HepG2 (cell line): ENCODE data around the gene CHN2. TPM values are rescaled to one million over a fixed set of nuclear protein-coding genes. Genes with fewer than 3 reads are reported as not detected.

Source experiments
- ATAC-seq: fragments of 200-7000 bp; cut with Tn5 transposase; 3 replicates; pipeline ENCODE4 v1.9.1; 2020; ENCODE audit warnings: mild to moderate bottlenecking, moderate library complexity
- BruUV-seq: library from RNA; stranded (reverse); fragments of 400-500 nt; replicated peaks from 2 replicates; lab custom pipeline; 2021; lab: Mats Ljungman, UMichigan
- CTCF ChIA-PET: fragments of 300-600 bp; formaldehyde crosslinking; extraction: SDS; loops from one replicate; lab custom pipeline; 2021; ENCODE audit warnings: low total read pairs, inconsistent platforms, low intra/inter-chr PET ratio; lab: Yijun Ruan, JAX
- POLR2A ChIA-PET: fragments of 350-600 bp; sonication (Branson Sonifier 250); formaldehyde crosslinking; loops from one replicate; lab custom pipeline; 2020; ENCODE audit warnings: antibody characterized with exemption, inconsistent platforms; lab: Yijun Ruan, JAX
- DNase-seq: peaks from one replicate; pipeline ENCODE4 v3.0.0-alpha.2; 2015; ENCODE audit warnings: low spot score
- FAIRE-seq: peaks from 3 replicates; lab custom pipeline; 2011; peaks lifted over from hg19 to GRCh38; lab: Jason Lieb, UNC
- H2AFZ ChIP-seq: one replicate; pipeline ENCODE4 v1.6.1; 2011; ENCODE audit warnings: low read length, inconsistent platforms
- H3K27ac ChIP-seq: fragments of 300-600 bp; 3 replicates; pipeline ENCODE4 v1.8.0; 2011; ENCODE audit warnings: mixed run types, mild to moderate bottlenecking, mixed read lengths, low read length, inconsistent platforms; ENCODE audit not compliant: insufficient read depth; ENCODE audit errors: extremely low read length
- H3K27me3 ChIP-seq, 2 experiments: fragments of 200-600 bp in 1 of 2; 2 replicates in 1 of 2; 3 replicates in 1 of 2; pipeline versions ENCODE4 v1.6.0 to v1.8.0; 2011; ENCODE audit warnings: low read length in 2 of 2, mild to moderate bottlenecking in 2 of 2, moderate library complexity in 2 of 2, inconsistent platforms in 1 of 2; ENCODE audit not compliant: insufficient read depth in 2 of 2, control insufficient read depth in 1 of 2
- H3K36me3 ChIP-seq, 2 experiments: fragments of 200-600 bp in 1 of 2; replicated peaks in 1 of 2; 2 replicates in 1 of 2; 3 replicates in 1 of 2; pipeline versions ENCODE4 v1.5.1 to v1.8.0; 2011; ENCODE audit warnings: low read length in 2 of 2, inconsistent platforms in 1 of 2; ENCODE audit not compliant: insufficient read depth in 2 of 2, control insufficient read depth in 1 of 2
- H3K4me1 ChIP-seq: 2 replicates; pipeline ENCODE4 v1.5.1; 2012; ENCODE audit warnings: low read length, inconsistent platforms; ENCODE audit not compliant: insufficient read depth
- H3K4me2 ChIP-seq: 2 replicates; pipeline ENCODE4 v1.6.0; 2011; ENCODE audit warnings: low read depth, low read length, inconsistent platforms
- H3K4me3 ChIP-seq, 3 experiments: fragments of 200-600 bp in 1 of 3; sonication (generic), shearing (Covaris generic) in 1 of 3; replicated peaks in 1 of 3; 2 replicates each; pipeline ENCODE4 v1.5.1; 2011 to 2016; ENCODE audit warnings: low read length in 3 of 3, inconsistent platforms in 2 of 3, low read depth in 2 of 3, mild to moderate bottlenecking in 2 of 3, control low read depth in 1 of 3, mixed read lengths in 1 of 3; ENCODE audit not compliant: insufficient read depth in 1 of 3
- H3K79me2 ChIP-seq: one replicate; pipeline ENCODE4 v1.6.1; 2011; ENCODE audit warnings: low read length, inconsistent platforms; ENCODE audit not compliant: insufficient read depth
- H3K9ac ChIP-seq: 2 replicates; pipeline ENCODE4 v1.6.0; 2011; ENCODE audit warnings: mild to moderate bottlenecking, low read depth, low read length, inconsistent platforms; ENCODE audit not compliant: insufficient read depth
- H3K9me3 ChIP-seq: 2 replicates; pipeline ENCODE4 v1.5.1; 2012; ENCODE audit warnings: mild to moderate bottlenecking, low read length
- H4K20me1 ChIP-seq: 2 replicates; pipeline ENCODE4 v1.6.0; 2011; ENCODE audit warnings: inconsistent platforms, mild to moderate bottlenecking, low read length, moderate library complexity; ENCODE audit not compliant: insufficient read depth
- CEBPG ChIP-seq: IDR thresholded peaks from 2 replicates; pipeline ENCODE4 v1.6.1; 2016
- FOXC1 ChIP-seq: sonication (generic); formaldehyde crosslinking; IDR thresholded peaks from 2 replicates; pipeline ENCODE4 v1.8.0; 2022; ENCODE audit warnings: mild to moderate bottlenecking, missing genetic modification reagents, borderline replicate concordance
- MBD4 ChIP-seq: IDR thresholded peaks from 2 replicates; pipeline ENCODE4 v1.6.1; 2012; ENCODE audit warnings: low read length, inconsistent platforms, borderline replicate concordance
- POGZ ChIP-seq: sonication (generic); formaldehyde crosslinking; IDR thresholded peaks from 2 replicates; pipeline ENCODE4 v1.4.0; 2020; ENCODE audit warnings: mild to moderate bottlenecking, missing genetic modification reagents
- SALL1 ChIP-seq: sonication (generic); formaldehyde crosslinking; IDR thresholded peaks from 2 replicates; pipeline ENCODE4 v1.8.0; 2022; ENCODE audit warnings: mild to moderate bottlenecking, missing genetic modification reagents
- SP4 ChIP-seq: sonication (generic); formaldehyde crosslinking; IDR thresholded peaks from 2 replicates; pipeline ENCODE4 v1.8.1; 2023; ENCODE audit warnings: mild to moderate bottlenecking, missing genetic modification reagents
- TGIF2 ChIP-seq: IDR thresholded peaks from 2 replicates; pipeline ENCODE4 v1.6.1; 2016; ENCODE audit warnings: control low read depth, missing compliant biosample characterization
- ZBTB38 ChIP-seq: sonication (generic); formaldehyde crosslinking; IDR thresholded peaks from 2 replicates; pipeline ENCODE4 v1.5.1; 2020; ENCODE audit warnings: mild to moderate bottlenecking, missing genetic modification reagents
- ZNF382 ChIP-seq: sonication (generic); formaldehyde crosslinking; IDR thresholded peaks from 2 replicates; pipeline ENCODE4 v1.5.0; 2020; ENCODE audit warnings: missing genetic modification reagents, mild to moderate bottlenecking, borderline replicate concordance
- WGBS: methylation state at CpG from one replicate; pipeline ENCODE4 v1.1.6; 2017; ENCODE audit warnings: low lambda C conversion rate; 5-methylcytosine and 5-hydroxymethylcytosine counted together
- in situ Hi-C: cut with HindIII; loops from 2 replicates; pipeline ENCODE4 v1.10.0; 2017; ENCODE audit warnings: low pct_unique_long_range_greater_than_20kb; ENCODE audit not compliant: extremely low pct_ligation_motif_present
- intact Hi-C: fragments of 100-400 bp; cut with micrococcal nuclease; formaldehyde crosslinking; loops from one replicate; pipeline ENCODE4 v1.10.0; 2022; ENCODE audit not compliant: unreplicated experiment
- polyA plus RNA-seq, 8 experiments: library from polyadenylated mRNA; depleted of rRNA in 3 of 8; stranded (reverse) in 7 of 8; unstranded in 1 of 8; fragments of >200 nt; fragmentation: Illumina TruSeq in 4 of 8; extraction: Trizol in 4 of 8; gene quantifications; 2 replicates each; pipeline versions ENCODE4 v1.2.1 to v1.2.3, GENCODE V29; 2011 to 2016; ENCODE audit warnings: low read depth in 4 of 8, missing spikeins in 1 of 8, mixed read lengths in 1 of 8; ENCODE audit not compliant: insufficient read depth in 1 of 8
- total RNA-seq, 5 experiments: library from RNA; depleted of rRNA; stranded (reverse); fragments of >200 nt; fragmentation: Illumina TruSeq; extraction: Trizol; gene quantifications; 2 replicates each; pipeline ENCODE4 v1.2.3, GENCODE V29; 2016; ENCODE audit warnings: low read depth in 1 of 5
- TF ChIP-seq, protein P1 (sequence below): sonication (generic); formaldehyde crosslinking; IDR thresholded peaks from 2 replicates; pipeline ENCODE4 v1.5.1; 2020; ENCODE audit warnings: missing genetic modification reagents, mild to moderate bottlenecking, borderline replicate concordance
- TF ChIP-seq, protein P2 (sequence below): sonication (generic); formaldehyde crosslinking; IDR thresholded peaks from 2 replicates; pipeline ENCODE4 v1.8.0; 2022; ENCODE audit warnings: mild to moderate bottlenecking, missing genetic modification reagents, moderate library complexity

Gene CHN2
- total and polyA plus RNA-seq, 2 of the 13 experiments (the other 11 are each of a cell fraction or from before 2014, with no cell fraction given): 23.5 to 30.5 TPM

DNA sequence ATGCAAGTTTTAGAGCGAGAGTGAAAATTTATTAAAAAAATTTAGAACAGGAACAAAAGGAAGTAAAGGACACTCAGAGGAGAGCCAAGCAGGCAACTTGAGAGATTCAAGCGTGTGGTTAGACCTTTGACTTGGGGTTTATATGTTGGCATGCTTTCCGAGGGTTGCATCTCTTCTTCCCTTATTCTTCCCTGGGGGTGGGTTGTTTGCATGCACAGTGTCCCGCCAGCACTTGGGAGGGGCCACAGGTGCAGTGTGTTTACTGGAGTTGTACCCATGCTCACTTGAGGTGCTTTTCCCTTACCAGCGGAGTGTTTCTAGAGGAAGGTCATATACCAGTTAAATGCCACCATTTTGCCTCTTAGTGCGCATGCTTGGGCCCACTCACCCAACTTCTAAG, 96.3 kb downstream of the CHN2 start:
- ATAC-seq (no peak), DNase-seq (no peak), FAIRE-seq (no peak)
- H3K4me2 ChIP-seq: peak overlapping the region; percentile 79
- intact Hi-C loops: loop anchor here (5.0 kb wide), 3 partner anchors 44 to 99 kb away; partner anchors contain the start of gene CHN2
- no peaks in the 10 kb centered on the region for H3K27me3 ChIP-seq
- H3K9me3 ChIP-seq: no peaks in the 10 kb centered on the region
- in situ Hi-C loops: no loop called here
- 91% methylated on average over 6 of the region's 6 CpGs for WGBS
- no peaks in the 10 kb centered on the region for H4K20me1 ChIP-seq
- CTCF ChIA-PET: no interaction called here
- peak overlapping the region; percentile 61; the same call in 1 of the 2 replicates for H3K9ac ChIP-seq
- peaks cover 88% of the 10 kb centered on the region for H3K4me1 ChIP-seq
- peak; percentile 74 for TF ChIP-seq ZBTB38
- TF ChIP-seq, protein P1, sequence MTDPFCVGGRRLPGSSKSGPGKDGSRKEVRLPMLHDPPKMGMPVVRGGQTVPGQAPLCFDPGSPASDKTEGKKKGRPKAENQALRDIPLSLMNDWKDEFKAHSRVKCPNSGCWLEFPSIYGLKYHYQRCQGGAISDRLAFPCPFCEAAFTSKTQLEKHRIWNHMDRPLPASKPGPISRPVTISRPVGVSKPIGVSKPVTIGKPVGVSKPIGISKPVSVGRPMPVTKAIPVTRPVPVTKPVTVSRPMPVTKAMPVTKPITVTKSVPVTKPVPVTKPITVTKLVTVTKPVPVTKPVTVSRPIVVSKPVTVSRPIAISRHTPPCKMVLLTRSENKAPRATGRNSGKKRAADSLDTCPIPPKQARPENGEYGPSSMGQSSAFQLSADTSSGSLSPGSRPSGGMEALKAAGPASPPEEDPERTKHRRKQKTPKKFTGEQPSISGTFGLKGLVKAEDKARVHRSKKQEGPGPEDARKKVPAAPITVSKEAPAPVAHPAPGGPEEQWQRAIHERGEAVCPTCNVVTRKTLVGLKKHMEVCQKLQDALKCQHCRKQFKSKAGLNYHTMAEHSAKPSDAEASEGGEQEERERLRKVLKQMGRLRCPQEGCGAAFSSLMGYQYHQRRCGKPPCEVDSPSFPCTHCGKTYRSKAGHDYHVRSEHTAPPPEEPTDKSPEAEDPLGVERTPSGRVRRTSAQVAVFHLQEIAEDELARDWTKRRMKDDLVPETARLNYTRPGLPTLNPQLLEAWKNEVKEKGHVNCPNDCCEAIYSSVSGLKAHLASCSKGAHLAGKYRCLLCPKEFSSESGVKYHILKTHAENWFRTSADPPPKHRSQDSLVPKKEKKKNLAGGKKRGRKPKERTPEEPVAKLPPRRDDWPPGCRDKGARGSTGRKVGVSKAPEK (CRISPR knock-in tag): no peak
- TF ChIP-seq SALL1: 0 out of 2 replicates have a peak, but pooled peaks have one; percentile 24
- TF ChIP-seq CEBPG (CRISPR knock-in tag): no peak
- no peak for TF ChIP-seq SP4 (CRISPR knock-in tag)
- TF ChIP-seq, protein P2, sequence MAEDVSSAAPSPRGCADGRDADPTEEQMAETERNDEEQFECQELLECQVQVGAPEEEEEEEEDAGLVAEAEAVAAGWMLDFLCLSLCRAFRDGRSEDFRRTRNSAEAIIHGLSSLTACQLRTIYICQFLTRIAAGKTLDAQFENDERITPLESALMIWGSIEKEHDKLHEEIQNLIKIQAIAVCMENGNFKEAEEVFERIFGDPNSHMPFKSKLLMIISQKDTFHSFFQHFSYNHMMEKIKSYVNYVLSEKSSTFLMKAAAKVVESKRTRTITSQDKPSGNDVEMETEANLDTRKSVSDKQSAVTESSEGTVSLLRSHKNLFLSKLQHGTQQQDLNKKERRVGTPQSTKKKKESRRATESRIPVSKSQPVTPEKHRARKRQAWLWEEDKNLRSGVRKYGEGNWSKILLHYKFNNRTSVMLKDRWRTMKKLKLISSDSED (CRISPR knock-in tag): no peak
- no peak for TF ChIP-seq FOXC1 (CRISPR knock-in tag)
- no peak for TF ChIP-seq ZNF382 (CRISPR knock-in tag)
- TF ChIP-seq TGIF2 (CRISPR knock-in tag): no peak
- TF ChIP-seq MBD4: no peak
- peak; percentile 6; the same call in 1 of the 2 replicates for TF ChIP-seq POGZ
- peaks cover 52% of the 10 kb centered on the region for H3K79me2 ChIP-seq
- no peak overlapping the region for H2AFZ ChIP-seq
- H3K27ac ChIP-seq: peak overlapping the region; percentile 84
- H3K36me3 ChIP-seq: peaks cover 2 to 6% of the 10 kb centered on the region in 2 experiments; a peak in 1 of 5 replicates
- H3K4me3 ChIP-seq: no peak overlapping the region
- POLR2A ChIA-PET: no interaction called here
- BruUV-seq: no TSS peak
